Ascending aorta (tissue), 2 donors: ENCODE results near the gene ICOS. TPM values are rescaled to one million over a fixed set of nuclear protein-coding genes. Genes with fewer than 3 reads are reported as not detected.

Experiments used
- DNase-seq, 2 donors: peaks; one replicate each; pipeline ENCODE4 v3.0.0-alpha.2; 2019; ENCODE audit warnings: low spot score in 2 of 2
- H3K27ac ChIP-seq, 2 donors: fragments of 200-600 bp; sonication (generic); one replicate each; pipeline ENCODE4 v1.5.1; 2016 to 2017; ENCODE audit warnings: mild to moderate bottlenecking in 1 of 2
- H3K27me3 ChIP-seq: fragments of 200-600 bp; sonication (generic); one replicate; pipeline ENCODE4 v1.5.1; 2017
- H3K36me3 ChIP-seq, 2 donors: fragments of 200-600 bp; sonication (generic); one replicate each; pipeline ENCODE4 v1.5.1; 2016
- H3K4me1 ChIP-seq, 2 donors: fragments of 200-600 bp; sonication (generic); one replicate each; pipeline ENCODE4 v1.5.1; 2016 to 2017; ENCODE audit warnings: mild to moderate bottlenecking in 1 of 2
- H3K4me3 ChIP-seq, 2 donors: fragments of 200-600 bp; sonication (generic); one replicate each; pipeline ENCODE4 v1.5.1; 2016 to 2017; ENCODE audit warnings: mild to moderate bottlenecking in 1 of 2
- H3K9me3 ChIP-seq, 2 donors: fragments of 200-600 bp; sonication (generic); one replicate each; pipeline ENCODE4 v1.5.1; 2016
- CTCF ChIP-seq, 3 experiments: fragments of 200-600 bp in 2 of 3; fragments of 450-650 bp in 1 of 3; sonication (generic) in 2 of 3; IDR thresholded peaks; one replicate each; pipeline ENCODE4 v1.5.1; 2016 to 2019; ENCODE audit warnings: antibody characterized with exemption in 3 of 3, mild to moderate bottlenecking in 1 of 3, moderate library complexity in 1 of 3
- intact Hi-C: fragments of 100-400 bp; cut with DNase I; formaldehyde crosslinking; loops from one replicate; pipeline ENCODE4 v1.15.1; 2023
- total RNA-seq: library from RNA; depleted of rRNA; stranded (reverse); fragments of >200 nt; gene quantifications from one replicate; pipeline ENCODE4 v1.1.0, GENCODE V29; 2016

The ICOS gene
- total RNA-seq, 1 donor from 2014 or later, result not detected

DNA sequence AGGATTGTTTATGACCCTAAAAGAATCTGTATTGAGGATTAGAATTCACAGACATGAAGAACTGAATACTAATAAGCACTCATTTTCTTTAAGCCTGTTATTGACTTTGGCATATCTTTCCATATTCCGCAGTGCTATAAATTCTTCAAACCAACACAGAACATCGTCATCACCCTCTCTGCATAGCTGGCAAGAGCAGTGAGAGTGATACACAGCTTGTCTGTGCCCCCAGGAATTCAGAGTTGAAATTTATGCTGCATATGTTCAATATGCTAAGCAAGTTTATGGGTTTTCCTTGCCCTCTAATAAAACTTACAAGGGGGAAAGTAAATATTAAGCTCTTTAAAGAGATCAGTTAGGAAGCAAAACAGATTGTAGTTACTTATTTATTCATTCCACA, 36.3 kb upstream of the ICOS start:
- H3K36me3 ChIP-seq, result no peaks in the 10 kb centered on the region
- H3K9me3 ChIP-seq, result peaks cover 12 to 17% of the 10 kb centered on the region in 2 donors
- TF ChIP-seq CTCF (IDR thresholded peaks at IDR 0.05), result no peak
- H3K27me3 ChIP-seq, result no peaks in the 10 kb centered on the region
- no peak overlapping the region for H3K27ac ChIP-seq
- intact Hi-C loops, result no loop called here
- DNase-seq, result no peak
- peaks cover 0 to 4% of the 10 kb centered on the region in 2 donors for H3K4me1 ChIP-seq
- no peak overlapping the region for H3K4me3 ChIP-seq

- Histone ChIP-seq H3K27me3 (no peaks in the 10 kb centered on the region), H3K4me3 (no peak overlapping the region), H3K27ac (no peak overlapping the region), H3K9me3 (peaks cover 12 to 17% of the 10 kb centered on the region in 2 donors), H3K4me1 (peaks cover 2 to 7% of the 10 kb centered on the region in 2 donors), H3K36me3 (no peaks in the 10 kb centered on the region)
- intact Hi-C loops, result no loop called here
- DNase-seq, result no peak
- no peak for TF ChIP-seq CTCF (IDR thresholded peaks at IDR 0.05)
Observed at GRCh38 chr2:203904022-203904421, 32.5 kb upstream of the ICOS start.

- Histone ChIP-seq H3K4me1 (peaks cover 3 to 7% of the 10 kb centered on the region in 2 donors), H3K4me3 (no peak overlapping the region), H3K27me3 (no peaks in the 10 kb centered on the region), H3K36me3 (no peaks in the 10 kb centered on the region), H3K9me3 (peaks cover 12 to 17% of the 10 kb centered on the region in 2 donors), H3K27ac (no peak overlapping the region)
- TF ChIP-seq CTCF (IDR thresholded peaks at IDR 0.05), result no peak
- DNase-seq, result no peak
- intact Hi-C loops, result no loop called here
Observed at GRCh38 chr2:203905656-203906055, 30.9 kb upstream of the ICOS start.

DNA sequence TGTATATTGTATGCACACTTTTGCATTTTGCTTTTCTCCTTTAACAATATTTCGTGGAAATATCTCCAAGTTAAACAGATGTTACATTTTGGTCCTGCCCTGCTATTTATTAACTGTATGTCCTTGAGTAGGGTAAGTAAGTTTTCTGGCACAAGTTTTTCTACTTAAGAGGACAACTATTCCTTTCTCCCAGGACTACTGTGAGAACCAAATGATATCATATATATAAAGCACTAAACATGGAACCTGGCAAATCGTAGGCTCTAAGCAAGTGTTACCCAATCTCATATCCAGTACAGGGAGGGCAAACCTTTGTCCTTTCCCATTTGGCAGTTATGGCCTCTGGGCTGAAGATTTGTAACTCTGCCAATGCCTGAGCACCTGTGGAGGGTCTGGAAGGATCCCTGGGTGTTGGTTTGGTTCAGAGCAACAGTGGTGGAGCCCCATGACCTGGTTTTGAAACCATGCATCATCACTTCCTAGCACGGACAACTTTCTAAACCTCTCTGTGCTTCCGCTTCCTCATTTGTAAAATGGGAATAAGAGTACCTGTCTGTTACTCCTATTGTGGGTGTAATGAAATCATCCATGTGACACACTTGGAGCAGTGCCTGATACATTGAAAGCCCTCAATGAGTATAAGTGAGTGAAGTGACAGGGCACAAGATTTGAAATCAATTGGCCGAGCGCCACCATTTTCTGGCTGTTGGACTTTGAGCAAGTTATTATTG, 28.3 kb upstream of the ICOS start:
- H3K36me3 ChIP-seq, result no peaks in the 10 kb centered on the region
- peaks cover 3 to 7% of the 10 kb centered on the region in 2 donors for H3K4me1 ChIP-seq
- no peak for TF ChIP-seq CTCF (IDR thresholded peaks at IDR 0.05)
- H3K27ac ChIP-seq, result peak overlapping the region in 1 of 2 donors; percentile 44
- H3K9me3 ChIP-seq, result peaks cover 0 to under 1% of the 10 kb centered on the region in 2 donors
- intact Hi-C loops, result no loop called here
- H3K27me3 ChIP-seq, result no peaks in the 10 kb centered on the region
- H3K4me3 ChIP-seq, result no peak overlapping the region
- DNase-seq, result no peak

DNA sequence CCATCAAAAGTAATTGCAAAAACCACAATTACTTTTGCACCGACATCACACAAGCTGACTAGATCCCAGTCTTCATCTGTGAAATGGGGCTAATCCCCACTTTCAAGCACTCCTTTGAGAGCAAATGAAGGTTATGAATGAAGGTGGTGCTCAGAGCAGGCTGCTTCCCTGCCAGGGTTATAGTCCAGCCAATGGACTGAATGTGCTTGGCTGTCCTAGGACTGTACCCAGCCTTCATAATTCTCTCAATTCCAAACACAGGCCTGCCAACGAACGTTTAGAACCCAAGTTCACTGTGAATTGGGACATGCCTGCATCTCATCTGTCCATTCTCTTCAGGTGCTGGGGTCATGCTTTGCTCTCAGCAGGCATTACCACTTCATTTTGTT, 27.8 kb upstream of the ICOS start:
- Histone ChIP-seq H3K4me1 (peaks cover 3 to 7% of the 10 kb centered on the region in 2 donors), H3K36me3 (no peaks in the 10 kb centered on the region), H3K27ac (peak overlapping the region; percentile 44 to 47), H3K9me3 (no peaks in the 10 kb centered on the region), H3K27me3 (no peaks in the 10 kb centered on the region), H3K4me3 (no peak overlapping the region)
- intact Hi-C loops, result no loop called here
- DNase-seq, result no peak
- no peak for TF ChIP-seq CTCF (IDR thresholded peaks at IDR 0.05)
